ENCODE results near the gene DNM2.

The DNM2 gene

GRCh38 chr19:10830931-10831779 is 113.3 kb downstream of the DNM2 start:
- no peak for TF ChIP-seq SIN3A (IDR thresholded peaks at IDR 0.05; ENCODE audit: borderline replicate concordance, insufficient read depth, low read length)
- TF ChIP-seq TAF1 (IDR thresholded peaks at IDR 0.05; ENCODE audit: borderline replicate concordance, insufficient read depth, low read length), result no peak
- TF ChIP-seq POLR2AphosphoS5 (IDR thresholded peaks at IDR 0.05; ENCODE audit: low read depth, low read length), result peak; percentile 6; the same call in 1 of the 2 replicates
- TF ChIP-seq REST (IDR thresholded peaks at IDR 0.05; ENCODE audit: insufficient read depth in 1 of 2, low read depth in 2 of 2, low read length in 2 of 2), result no peak

GRCh38 chr19:10831987-10832938 is 114.4 kb downstream of the DNM2 start:
- TF ChIP-seq POLR2AphosphoS5 (IDR thresholded peaks at IDR 0.05; ENCODE audit: low read depth, low read length), result no peak

GRCh38 chr19:10832939-10833296 is 115.0 kb downstream of the DNM2 start:
- TF ChIP-seq POLR2AphosphoS5 (IDR thresholded peaks at IDR 0.05; ENCODE audit: low read depth, low read length) (no peak), TAF1 (IDR thresholded peaks at IDR 0.05; ENCODE audit: borderline replicate concordance, insufficient read depth, low read length) (no peak)

- TF ChIP-seq TAF1 (IDR thresholded peaks at IDR 0.05; ENCODE audit: borderline replicate concordance, insufficient read depth, low read length), result no peak
- peak; percentile 53; the same call in 1 of the 2 replicates for TF ChIP-seq SIN3A (IDR thresholded peaks at IDR 0.05; ENCODE audit: borderline replicate concordance, insufficient read depth, low read length)
- TF ChIP-seq POLR2AphosphoS5 (IDR thresholded peaks at IDR 0.05; ENCODE audit: low read depth, low read length), result peak; percentile 47; the same call in 1 of the 2 replicates
These were observed 117.3 kb downstream of the DNM2 start for GRCh38 chr19:10835089-10835753.

- TF ChIP-seq REST (IDR thresholded peaks at IDR 0.05; ENCODE audit: insufficient read depth in 1 of 2, low read depth in 2 of 2, low read length in 2 of 2) (no peak), SIN3A (IDR thresholded peaks at IDR 0.05; ENCODE audit: borderline replicate concordance, insufficient read depth, low read length) (no peak), TAF1 (IDR thresholded peaks at IDR 0.05; ENCODE audit: borderline replicate concordance, insufficient read depth, low read length) (peak; percentile 66; the same call in 1 of the 2 replicates), FOXP2 (optimal IDR thresholded peaks at IDR 0.05; ENCODE audit: borderline replicate concordance, extremely low read depth, extremely low read length, insufficient read depth) (peak; percentile 14), POLR2AphosphoS5 (IDR thresholded peaks at IDR 0.05; ENCODE audit: low read depth, low read length) (peak; percentile 69)
These were observed 118.0 kb downstream of the DNM2 start, which contains the start of gene TMED1 for GRCh38 chr19:10835754-10836478. TMED1 (minus strand) TSS chr19:10836212; CDS start chr19:10836191, 21 bp downstream.

GRCh38 chr19:10836479-10837330 is 118.8 kb downstream of the DNM2 start:
- TF ChIP-seq POLR2AphosphoS5 (IDR thresholded peaks at IDR 0.05; ENCODE audit: low read depth, low read length), result no peak
- no peak for TF ChIP-seq FOXP2 (optimal IDR thresholded peaks at IDR 0.05; ENCODE audit: borderline replicate concordance, extremely low read depth, extremely low read length, insufficient read depth)
